Left lung (tissue), 10 donors: ENCODE data around the gene FKBP11. TPM values are rescaled to one million over a fixed set of nuclear protein-coding genes. Genes with fewer than 3 reads are reported as not detected.
A peak's percentile ranks its signal among the peaks of the same experiment; 100 is the strongest.

Experiments used
- ATAC-seq: fragments of 200-7000 bp; cut with Tn5 transposase; one replicate; pipeline ENCODE4 v1.9.1; 2020; ENCODE audit warnings: moderate library complexity
- DNase-seq, 4 donors: peaks; one replicate each; pipeline ENCODE4 v3.0.0-alpha.2; 2013 to 2020
- H3K27ac ChIP-seq, 2 donors: fragments of 200-600 bp; sonication (generic) in 1 of 2; one replicate each; pipeline versions ENCODE4 v1.5.0 to v1.8.0; 2020 to 2021
- H3K27me3 ChIP-seq, 2 donors: fragments of 200-600 bp; sonication (generic) in 1 of 2; one replicate each; pipeline versions ENCODE4 v1.5.0 to v1.8.0; 2020 to 2021
- H3K36me3 ChIP-seq, 2 donors: fragments of 200-600 bp; sonication (generic) in 1 of 2; one replicate each; pipeline versions ENCODE4 v1.5.0 to v1.8.0; 2020 to 2021
- H3K4me1 ChIP-seq, 2 donors: fragments of 200-600 bp; one replicate each; pipeline ENCODE4 v1.8.0; 2021
- H3K4me3 ChIP-seq, 2 donors: fragments of 200-600 bp; sonication (generic) in 1 of 2; one replicate each; pipeline versions ENCODE4 v1.5.0 to v1.8.0; 2020 to 2021; ENCODE audit warnings: mild to moderate bottlenecking in 1 of 2
- H3K9me3 ChIP-seq, 2 donors: fragments of 200-600 bp; sonication (generic) in 1 of 2; one replicate each; pipeline versions ENCODE4 v1.5.0 to v1.8.0; 2020 to 2021
- CTCF ChIP-seq, 2 donors: fragments of 200-600 bp; sonication (generic) in 1 of 2; IDR thresholded peaks; one replicate each; pipeline versions ENCODE4 v1.5.0 to v1.8.0; 2021; ENCODE audit warnings: antibody characterized with exemption in 2 of 2
- intact Hi-C, 2 donors: fragments of 100-400 bp; cut with DNase I; formaldehyde crosslinking; loops; one replicate each; pipeline versions ENCODE4 v1.11.2 to v1.14.2; 2022
- polyA plus RNA-seq, 6 donors: library from polyadenylated mRNA; unstranded; fragments of 120-200 nt; gene quantifications; one replicate each; pipeline ENCODE4 v1.2.1, GENCODE V29; 2013; ENCODE audit not compliant: insufficient read length in 6 of 6
- total RNA-seq, 2 donors: library from RNA; stranded (reverse); fragmentation: NEBNext Ultra II Directional; extraction: Animal tissue kit (Norgen Biotek cat#: 25700); gene quantifications; one replicate each; pipeline ENCODE4 v1.2.1, GENCODE V29; 2021
- donor health status: DM: no; HTN: yes; CAD: no.
- donor health status: DM: no; HTN: no; CAD: no.

The FKBP11 gene
- total and polyA plus RNA-seq, 8 donors: 17.2 to 87.4 (median 24.7) TPM

GRCh38 chr12:48937170-48937569 is 11.9 kb upstream of the FKBP11 start:
- Histone ChIP-seq H3K36me3 (peaks cover 0 to 84% of the 10 kb centered on the region in 2 donors), H3K27me3 (no peaks in the 10 kb centered on the region)
- intact Hi-C loops: no loop called here

DNA sequence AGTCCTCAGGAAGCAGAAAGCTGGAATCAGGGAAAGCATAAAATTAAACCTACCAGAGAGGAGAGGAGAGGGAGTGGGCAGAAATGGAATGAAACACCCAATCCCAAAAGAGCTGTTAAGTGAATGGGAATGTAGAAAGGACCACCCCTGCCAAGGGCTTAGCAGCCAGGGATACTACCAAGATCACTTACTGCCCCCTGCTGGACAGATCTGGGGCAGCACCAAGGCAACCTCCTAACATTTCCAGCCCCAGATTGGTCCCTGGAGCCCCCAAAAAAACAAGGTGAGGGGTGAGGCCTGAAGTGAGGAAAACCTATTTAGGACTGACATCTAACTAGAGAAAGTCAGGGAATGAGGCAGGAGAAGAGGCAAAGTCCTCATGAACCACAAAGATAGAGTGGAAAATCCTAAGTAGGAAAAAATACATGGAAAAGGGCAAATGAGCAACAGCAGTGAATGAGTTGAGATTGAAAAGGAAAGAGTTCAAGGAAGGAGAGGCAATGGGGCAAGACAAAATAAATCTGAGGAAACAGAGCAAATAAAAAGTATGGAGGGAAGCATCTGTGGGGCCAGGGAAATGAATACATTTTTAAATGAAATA is 11.2 kb upstream of the FKBP11 start:
- intact Hi-C loops: no loop called here

More at GRCh38 chr12:48937170-48937569, 11.9 kb upstream of the FKBP11 start:
- H3K4me1 ChIP-seq: peaks cover 0 to 8% of the 10 kb centered on the region in 2 donors
- H3K27ac ChIP-seq: no peak overlapping the region
- no peaks in the 10 kb centered on the region for H3K9me3 ChIP-seq
- peak in 1 of 4 donors; percentile 26 for DNase-seq
- ATAC-seq: no peak
- H3K4me3 ChIP-seq: no peak overlapping the region
- TF ChIP-seq CTCF (IDR thresholded peaks at IDR 0.05): no peak

DNA sequence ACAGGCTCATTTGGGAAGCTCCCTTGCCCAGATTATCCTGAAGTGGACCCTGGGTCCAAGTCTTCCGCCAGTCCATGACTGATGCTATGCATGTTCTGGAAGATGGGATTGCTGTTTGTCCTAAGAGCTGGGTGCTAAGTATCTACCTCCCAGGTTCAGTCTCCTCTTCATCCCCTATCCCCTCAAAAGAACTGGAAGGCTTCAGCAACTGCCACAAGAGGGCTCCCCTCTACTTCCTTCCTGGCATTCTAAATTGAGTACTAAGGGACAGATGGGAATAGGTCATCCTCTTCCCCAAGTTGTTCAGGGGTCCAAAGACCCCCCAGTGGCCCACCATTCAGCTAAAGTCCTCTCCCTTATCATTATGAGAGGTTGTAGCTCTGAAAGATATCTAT is 9.0 kb upstream of the FKBP11 start:
- intact Hi-C loops: no loop called here

More for the DNA sequence above, 11.2 kb upstream of the FKBP11 start:
- no peaks in the 10 kb centered on the region for H3K27me3 ChIP-seq
- peak; percentile 87 to 89 for TF ChIP-seq CTCF (IDR thresholded peaks at IDR 0.05)
- peak; percentile 88 for ATAC-seq
- H3K36me3 ChIP-seq: peaks cover 0 to 88% of the 10 kb centered on the region in 2 donors
- H3K4me1 ChIP-seq: peaks cover 0 to 8% of the 10 kb centered on the region in 2 donors
- peak in 3 of 4 donors; percentile 43 to 76 (median 60) for DNase-seq
- no peaks in the 10 kb centered on the region for H3K9me3 ChIP-seq
- H3K4me3 ChIP-seq: no peak overlapping the region
- H3K27ac ChIP-seq: no peak overlapping the region

GRCh38 chr12:48933664-48934311 is 8.5 kb upstream of the FKBP11 start:
- Histone ChIP-seq H3K27ac (peak overlapping the region in 1 of 2 donors; percentile 15), H3K4me1 (no peaks in the 10 kb centered on the region), H3K9me3 (no peaks in the 10 kb centered on the region), H3K27me3 (no peaks in the 10 kb centered on the region), H3K36me3 (peaks cover 0 to 86% of the 10 kb centered on the region in 2 donors), H3K4me3 (no peak overlapping the region)
- ATAC-seq (no peak), DNase-seq (no peak)
- TF ChIP-seq CTCF (IDR thresholded peaks at IDR 0.05): no peak
- intact Hi-C loops: no loop called here

More for the DNA sequence above, 9.0 kb upstream of the FKBP11 start:
- Histone ChIP-seq H3K36me3 (peaks cover 0 to 86% of the 10 kb centered on the region in 2 donors), H3K4me3 (no peak overlapping the region), H3K27ac (peak overlapping the region in 1 of 2 donors; percentile 15), H3K4me1 (no peaks in the 10 kb centered on the region), H3K9me3 (no peaks in the 10 kb centered on the region), H3K27me3 (no peaks in the 10 kb centered on the region)
- ATAC-seq (no peak), DNase-seq (no peak)
- no peak for TF ChIP-seq CTCF (IDR thresholded peaks at IDR 0.05)

DNA sequence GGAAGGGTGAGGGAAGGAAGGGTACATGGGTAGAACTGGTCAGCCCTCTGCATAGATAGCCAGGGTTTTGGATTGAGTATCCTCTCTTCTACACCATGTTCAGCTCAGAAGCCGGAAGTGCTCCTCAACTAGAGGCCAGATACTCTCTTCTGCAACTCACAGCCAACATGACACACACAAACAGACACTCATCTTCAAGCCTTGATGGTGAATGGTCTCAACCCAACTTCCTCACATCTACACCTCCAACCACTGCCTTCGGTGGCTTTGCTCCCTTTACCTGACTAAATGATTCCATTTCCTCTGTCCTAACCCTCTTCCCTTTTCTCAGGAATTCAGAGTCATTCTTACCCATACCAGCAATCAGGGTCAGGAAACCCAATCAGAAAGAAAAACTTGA is 7.6 kb upstream of the FKBP11 start:
- DNase-seq: no peak
- Histone ChIP-seq H3K36me3 (peaks cover 0 to 81% of the 10 kb centered on the region in 2 donors), H3K4me1 (no peaks in the 10 kb centered on the region), H3K27ac (no peak overlapping the region), H3K9me3 (no peaks in the 10 kb centered on the region), H3K27me3 (no peaks in the 10 kb centered on the region), H3K4me3 (no peak overlapping the region)
- ATAC-seq: no peak
- intact Hi-C loops: no loop called here
- TF ChIP-seq CTCF (IDR thresholded peaks at IDR 0.05): no peak
